ENCODE data around the gene NAE1.

NAE1 gene

DNA sequence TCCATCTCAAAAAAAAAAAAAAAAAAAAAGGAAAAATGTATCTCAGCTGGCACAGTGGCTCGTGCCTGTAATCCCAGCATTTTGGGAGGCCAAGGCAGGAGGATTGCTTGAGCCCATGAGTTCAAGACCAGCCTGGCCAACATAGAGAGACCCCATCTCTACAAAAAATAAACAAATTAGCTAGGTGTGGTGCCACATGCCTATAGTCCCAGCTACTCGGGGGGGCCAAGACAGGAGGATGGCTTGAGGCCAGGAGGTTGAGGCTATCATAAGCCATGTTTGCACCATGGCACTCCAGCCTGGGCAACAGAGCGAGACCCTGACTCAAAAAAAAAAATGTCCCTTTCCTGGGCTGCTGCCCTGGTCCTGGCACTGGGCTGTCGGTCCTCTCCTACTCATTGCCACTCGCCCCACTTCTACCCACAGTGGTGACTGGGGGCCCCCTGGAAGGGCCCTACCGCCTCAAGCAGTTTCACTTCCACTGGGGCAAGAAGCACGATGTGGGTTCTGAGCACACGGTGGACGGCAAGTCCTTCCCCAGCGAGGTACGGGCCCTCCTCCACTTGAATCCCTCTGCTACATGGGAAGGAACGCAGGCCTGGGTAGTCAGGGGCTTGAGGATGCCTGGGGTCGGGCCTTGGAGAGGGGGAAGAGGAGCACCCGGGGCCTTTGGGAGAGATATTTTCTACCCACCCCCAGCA lies 19.5 kb upstream of the NAE1 start:
- DNase-seq (ENCODE audit: low spot score), result no peak

DNA sequence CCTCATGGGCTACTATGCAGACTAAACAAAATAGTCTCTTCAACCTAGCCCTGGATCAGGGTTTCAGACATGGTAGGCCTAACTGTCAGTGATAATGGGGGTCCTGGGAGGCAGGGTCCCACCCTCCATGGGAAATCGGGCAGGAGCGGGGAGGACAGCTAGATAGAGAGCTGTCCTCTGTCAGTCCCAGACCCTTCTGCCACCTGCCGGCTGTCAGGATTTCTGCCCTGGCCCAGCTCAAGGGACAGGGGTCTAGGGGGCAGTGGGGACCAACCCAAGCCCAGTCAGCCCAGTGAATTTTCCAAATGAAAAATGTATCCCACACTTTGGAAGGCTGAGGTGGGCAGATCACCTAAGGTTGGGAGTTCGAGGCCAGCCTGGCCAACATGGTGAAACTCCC lies 18.8 kb upstream of the NAE1 start:
- no peak for DNase-seq (ENCODE audit: low spot score)

DNA sequence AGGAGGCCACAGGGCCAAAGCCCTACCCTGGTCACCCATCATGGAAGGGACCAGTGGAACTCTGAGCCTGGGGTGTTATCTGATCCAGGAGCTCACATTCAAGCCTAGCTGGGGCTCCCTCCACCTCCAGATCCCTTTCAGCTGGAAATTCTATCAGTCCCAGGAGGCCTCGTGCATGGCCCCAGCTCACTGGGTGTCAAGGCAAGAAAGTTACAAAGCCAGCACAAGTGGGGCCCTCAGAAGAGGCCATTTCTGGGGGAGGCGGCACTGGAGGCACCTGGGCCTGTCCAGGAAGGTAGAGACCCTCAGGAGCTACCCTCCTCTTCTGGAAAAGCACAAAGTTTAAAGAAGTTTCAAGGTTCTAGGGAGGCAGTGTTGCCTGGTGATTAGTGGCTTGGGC lies 18.2 kb upstream of the NAE1 start:
- DNase-seq (ENCODE audit: low spot score), result no peak

DNA sequence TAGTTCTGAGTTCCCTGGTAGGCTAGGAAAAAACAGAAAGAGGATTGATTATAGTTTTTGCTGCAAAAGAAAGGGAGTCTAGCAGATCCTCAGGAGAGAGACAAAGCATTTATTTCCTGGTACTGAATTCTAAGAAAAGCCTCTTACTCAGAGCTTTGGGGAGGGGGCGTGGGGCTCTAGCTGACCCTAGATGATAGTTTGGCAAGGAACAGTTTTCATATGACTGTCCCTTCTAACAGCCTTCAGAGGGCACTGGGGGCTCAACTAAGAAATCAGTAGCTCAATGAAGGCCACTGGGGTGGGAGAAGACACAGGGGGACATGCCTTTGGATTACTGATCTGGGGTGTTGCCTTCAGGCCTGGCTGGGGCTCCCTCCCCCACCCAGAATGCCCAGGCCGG lies 17.4 kb upstream of the NAE1 start:
- no peak for DNase-seq (ENCODE audit: low spot score)

DNA sequence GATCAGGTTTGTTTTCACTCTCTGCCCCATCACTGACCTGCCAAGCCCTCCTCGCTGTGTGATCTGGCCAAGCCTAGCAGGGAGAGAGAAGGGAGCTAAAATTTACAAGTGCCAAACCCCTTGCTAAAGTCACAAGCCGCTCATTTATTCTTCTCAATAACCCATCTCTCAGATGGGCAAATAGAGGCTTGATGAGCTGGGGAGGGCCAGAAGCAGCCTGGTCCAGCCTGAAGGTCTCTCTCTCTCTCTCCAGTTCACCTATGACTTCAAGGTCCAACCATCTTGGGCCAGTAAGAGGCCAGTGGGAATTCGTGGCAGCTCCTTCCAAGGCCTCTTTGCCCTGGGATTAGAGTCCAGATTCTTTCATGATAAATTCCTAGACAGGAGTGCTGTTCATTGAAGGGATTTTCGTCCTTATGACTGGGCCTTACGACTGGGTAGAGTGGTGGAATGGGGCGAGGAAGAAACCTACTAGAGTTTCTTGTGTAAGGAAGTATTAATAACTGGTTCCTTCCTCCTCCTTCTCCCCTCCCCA lies 16.8 kb upstream of the NAE1 start:
- no peak for DNase-seq (ENCODE audit: low spot score)

DNA sequence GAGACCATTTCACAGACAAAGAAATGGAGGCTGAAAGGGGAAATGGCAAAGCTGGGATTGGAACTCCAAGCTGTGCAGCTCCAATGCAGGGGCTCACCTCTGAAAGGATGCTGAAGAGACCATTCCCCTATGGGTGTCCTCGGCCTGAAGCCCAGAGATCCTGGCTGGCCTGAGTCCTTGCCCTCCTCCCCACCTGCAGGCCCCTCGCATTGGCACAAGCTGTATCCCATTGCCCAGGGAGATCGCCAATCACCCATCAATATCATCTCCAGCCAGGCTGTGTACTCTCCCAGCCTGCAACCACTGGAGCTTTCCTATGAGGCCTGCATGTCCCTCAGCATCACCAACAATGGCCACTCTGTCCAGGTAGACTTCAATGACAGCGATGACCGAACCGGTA lies 16.1 kb upstream of the NAE1 start:
- DNase-seq (ENCODE audit: low spot score), result no peak

DNA sequence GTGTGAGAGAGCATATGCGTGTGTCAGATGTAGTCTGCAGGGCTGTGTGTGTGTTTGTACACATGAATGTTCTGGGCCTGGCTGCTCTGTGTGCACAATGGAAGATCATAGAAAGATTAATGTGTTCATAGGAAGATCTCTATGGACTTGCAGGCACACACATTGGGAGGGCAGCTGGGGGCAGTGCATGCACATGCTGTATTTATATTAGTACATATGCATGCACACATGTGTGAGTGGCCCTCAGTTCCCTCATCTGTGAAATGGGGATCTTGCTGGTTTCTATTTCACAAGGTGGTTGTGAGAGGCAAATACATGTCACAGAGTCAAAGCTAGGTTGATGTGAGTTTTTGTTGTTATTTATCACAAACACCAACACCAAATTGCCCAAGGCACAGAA lies 15.5 kb upstream of the NAE1 start:
- DNase-seq (ENCODE audit: low spot score), result no peak

DNA sequence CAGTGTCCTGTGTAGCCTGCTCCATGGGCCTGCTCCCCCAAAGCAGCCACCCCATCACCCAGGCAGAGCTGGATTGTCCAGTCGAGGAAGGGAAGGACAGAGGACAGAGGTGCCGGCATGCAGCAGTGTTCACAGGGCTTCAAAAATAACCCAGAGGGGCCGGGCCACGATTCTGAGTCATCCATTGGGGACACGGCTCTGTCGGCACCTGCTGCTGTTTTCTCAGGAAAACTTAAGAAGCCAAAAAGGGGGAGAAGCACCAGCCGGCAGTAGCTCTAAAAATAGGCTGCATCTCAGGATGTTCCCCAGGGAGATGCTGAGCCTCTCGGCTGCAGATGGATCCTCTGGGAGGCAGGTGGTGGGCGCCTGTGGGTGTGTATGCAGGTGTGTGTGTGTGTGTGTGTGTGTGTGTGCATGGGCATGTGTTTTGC lies 15.0 kb upstream of the NAE1 start:
- DNase-seq (ENCODE audit: low spot score), result no peak

DNA sequence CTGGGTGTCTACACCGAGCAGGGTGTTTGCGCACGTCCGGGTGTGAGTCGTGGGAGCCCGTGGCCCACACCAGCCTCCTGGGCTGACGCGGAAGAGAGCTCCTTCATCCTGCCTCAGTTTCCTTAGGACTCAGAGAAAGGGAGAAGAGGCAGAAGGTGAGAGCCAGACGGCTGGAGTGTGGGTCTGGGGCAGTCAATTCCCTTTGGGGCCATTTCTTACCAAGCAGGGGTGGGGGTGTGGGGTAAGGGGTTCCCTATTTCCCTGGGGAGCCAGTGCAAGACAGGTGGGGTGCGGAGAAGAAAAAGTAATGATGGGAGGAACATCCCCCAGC lies 14.3 kb upstream of the NAE1 start:
- DNase-seq (ENCODE audit: low spot score), result no peak

DNA sequence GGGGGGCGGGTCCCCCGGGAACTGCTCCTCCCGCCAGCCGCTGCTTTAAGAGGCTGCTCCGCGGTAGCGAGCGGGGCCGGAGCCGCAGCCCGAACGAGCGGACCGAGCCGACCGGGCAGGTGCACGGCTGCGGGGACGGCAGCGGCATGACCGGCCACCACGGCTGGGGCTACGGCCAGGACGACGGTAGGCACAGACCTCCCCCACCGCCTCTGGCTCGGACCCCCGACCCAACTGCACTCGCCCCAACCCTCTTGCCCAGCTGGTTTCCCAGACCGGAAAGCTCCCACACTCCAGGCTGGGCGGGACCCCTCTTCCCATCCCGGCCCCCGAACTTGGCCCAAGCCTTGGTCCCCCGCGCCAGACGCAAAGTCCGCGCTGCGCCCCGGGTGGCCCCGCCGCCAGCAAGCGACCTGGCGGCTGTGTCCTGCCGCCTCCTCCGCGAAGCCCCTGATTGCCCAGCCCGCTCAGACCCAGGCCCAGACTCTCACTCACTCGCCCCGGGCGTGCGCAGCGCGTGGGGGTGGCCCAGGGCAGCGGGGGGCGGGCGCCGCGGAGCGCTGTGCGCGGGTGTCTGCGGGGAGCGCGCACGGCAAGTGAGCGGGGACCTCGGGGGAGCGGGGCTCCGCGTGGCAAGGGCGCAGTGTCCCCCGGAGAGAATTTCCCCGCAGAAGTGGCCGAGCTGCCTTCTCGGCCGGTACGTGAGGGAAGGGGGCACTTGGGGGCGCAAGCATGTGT lies 13.7 kb upstream of the NAE1 start, which contains the start of gene CA7:
Gene CA7, plus strand, starts transcription at position 73 of the 738 bp plus-strand sequence. Its CDS starts 74 bp downstream, at position 147.
- no peak for DNase-seq (ENCODE audit: low spot score)

DNA sequence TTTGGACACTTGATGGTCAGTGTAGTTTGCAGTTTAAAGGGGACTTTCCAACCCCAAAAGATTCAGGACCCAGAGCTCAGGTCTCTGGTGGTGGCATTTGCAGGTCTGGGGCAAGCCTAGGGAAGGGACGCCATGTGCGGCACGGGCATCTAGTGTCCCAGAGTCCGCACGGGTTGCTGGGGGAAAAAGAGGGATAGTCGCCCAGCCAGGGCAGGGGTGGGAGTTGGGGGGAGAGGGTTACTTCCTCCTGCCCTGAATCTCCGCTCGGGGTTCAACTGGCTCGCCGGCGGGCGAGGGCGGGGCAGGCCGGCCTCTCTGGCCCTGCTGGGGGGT lies 13.2 kb upstream of the NAE1 start:
- no peak for DNase-seq (ENCODE audit: low spot score)

DNA sequence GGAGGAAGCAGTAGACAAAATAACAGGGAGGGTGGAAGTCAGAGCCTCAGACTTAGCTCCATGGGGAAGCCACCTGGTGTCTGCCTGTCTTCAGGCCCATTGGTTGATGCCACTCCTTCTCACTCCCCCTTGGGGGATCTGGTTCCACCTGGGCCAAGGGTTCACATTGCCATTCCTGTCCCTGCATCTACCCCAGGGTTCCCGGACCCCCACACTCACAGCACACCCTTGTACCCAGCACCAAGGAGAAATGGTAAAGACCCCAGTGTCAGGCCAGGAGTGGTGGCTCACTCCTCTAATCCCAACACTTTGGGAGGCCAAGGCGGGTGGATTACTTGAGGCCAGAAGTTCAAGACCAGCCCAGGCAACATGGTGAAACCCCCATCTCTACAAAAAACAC lies 12.4 kb upstream of the NAE1 start:
- no peak for DNase-seq (ENCODE audit: low spot score)

DNA sequence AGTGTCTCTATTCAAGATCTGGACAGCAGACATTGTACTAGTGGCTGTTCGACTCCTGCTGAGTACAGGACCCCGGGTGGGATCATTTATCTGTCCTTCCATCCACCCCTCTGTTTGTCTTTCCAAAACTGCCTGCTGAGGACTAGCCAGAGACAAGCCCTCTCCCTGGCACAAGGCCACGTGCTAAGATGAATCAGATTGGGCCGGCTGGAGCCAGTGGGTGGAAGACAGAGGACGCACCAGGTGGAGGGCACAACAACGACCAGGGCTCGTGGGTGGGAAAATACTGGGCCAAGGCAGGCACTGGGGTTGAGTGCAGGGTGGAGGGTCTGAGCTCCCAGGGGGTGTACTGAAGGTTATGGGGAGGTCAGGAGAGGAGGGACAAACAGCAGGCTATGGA lies 12.0 kb upstream of the NAE1 start:
- no peak for DNase-seq (ENCODE audit: low spot score)

DNA sequence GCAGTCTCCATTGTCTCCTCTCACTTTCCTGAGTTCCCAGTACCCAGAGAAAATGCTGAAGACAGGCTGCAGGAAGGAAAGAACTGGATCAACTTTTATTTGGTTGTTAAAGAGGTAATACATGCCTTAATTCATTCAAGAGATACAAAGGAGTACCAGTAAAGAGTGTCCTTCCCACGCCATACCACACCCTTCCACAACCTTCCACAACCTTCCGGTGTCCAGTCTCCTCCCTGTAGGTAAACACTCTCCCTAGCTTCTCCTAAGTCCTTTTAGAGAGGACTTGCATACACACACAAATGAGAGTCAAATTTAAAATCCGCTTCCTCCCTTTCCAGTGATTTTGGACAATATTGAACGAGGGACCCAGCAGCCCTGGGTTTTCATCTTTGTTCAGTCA lies 10.6 kb upstream of the NAE1 start:
- no peak for DNase-seq (ENCODE audit: low spot score)

DNA sequence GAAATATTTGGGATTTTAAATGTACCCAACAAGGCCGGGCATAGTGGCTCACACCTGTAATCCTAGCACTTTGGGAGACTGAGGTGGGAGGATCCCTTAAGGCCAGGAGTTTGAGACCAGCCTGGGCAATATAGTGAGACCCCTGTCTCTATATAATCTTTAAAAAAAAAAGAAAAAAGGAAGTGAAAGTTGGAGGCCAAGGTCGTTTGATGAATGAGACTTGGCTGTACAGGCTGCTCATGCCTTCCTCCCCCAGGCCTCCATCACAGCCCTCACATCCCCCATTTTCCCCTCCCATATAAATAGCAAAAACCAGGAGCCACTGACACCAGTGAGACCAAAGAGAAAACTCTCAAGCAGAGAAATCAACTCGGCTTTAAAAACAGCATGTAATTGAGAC lies 10.1 kb upstream of the NAE1 start:
- no peak for DNase-seq (ENCODE audit: low spot score)

DNA sequence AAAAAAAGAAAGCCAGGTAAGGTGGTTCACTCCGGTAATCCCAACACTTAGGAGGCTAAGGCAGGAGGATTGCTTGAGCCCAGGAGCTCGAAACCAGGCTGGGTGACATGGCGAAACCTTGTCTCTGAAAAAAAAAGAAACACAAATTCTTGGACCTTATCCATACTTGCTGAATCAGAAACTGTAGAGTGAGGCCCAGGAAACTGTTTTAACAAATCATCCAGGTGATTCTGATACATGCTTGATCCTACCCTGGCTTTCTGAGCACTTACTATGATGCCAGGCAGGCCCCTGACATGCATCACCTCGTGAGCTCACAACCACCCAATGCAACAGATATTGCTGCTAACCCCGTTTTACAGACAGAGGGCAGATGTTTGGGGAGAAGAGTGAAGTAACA lies 4.0 kb upstream of the NAE1 start:
- DNase-seq (ENCODE audit: low spot score), result no peak

DNA sequence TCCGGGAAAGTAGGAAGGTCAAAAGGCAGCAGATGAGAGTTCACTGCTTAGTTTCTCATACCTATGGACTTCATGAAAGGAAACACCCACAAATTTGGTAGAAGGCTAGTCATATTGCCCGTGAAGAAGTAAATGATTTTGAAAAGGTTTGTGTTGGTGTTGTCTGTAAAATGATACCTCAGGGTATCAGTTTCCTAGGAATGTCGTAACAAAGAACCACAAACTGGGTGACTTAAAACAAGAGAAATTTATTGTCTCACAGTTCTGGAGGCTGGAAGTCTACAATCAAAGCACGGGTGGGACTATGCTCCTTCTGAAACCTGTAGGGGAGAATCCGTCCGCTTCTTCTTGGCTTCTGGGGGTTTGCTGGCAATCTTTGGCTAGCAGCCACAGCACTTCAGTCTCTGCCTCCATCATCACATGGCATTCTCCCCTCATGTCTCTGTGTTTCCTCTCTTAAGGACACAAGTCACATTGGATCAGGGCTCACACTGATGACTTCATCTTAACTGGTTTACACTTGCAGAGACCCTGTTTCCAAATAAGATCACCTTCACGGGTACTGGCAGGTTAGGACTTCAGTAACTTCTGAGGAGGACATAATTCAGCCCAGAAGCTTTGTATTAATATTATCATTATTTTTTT lies 2.0 kb upstream of the NAE1 start:
- no peak for DNase-seq (ENCODE audit: low spot score)

DNA sequence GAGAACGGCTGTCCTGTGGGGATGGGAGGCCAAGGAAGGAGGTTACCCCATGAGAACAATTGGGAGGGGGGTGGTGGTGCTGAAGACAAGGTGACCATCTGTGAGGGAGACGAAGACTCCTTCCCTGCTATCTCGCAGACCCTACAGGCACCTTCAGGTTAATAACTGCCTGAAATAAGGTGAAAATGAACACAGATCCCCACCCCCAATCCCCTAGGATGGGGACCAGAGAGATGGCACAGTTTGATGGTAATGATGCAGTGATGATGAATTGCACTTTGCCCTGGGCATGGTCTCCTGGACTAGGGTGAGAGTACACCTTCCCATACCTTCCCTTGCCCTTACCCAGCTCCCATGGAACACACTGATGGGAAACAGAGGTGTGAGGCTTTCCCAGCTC lies 1.4 kb upstream of the NAE1 start:
- DNase-seq (ENCODE audit: low spot score), result no peak

DNA sequence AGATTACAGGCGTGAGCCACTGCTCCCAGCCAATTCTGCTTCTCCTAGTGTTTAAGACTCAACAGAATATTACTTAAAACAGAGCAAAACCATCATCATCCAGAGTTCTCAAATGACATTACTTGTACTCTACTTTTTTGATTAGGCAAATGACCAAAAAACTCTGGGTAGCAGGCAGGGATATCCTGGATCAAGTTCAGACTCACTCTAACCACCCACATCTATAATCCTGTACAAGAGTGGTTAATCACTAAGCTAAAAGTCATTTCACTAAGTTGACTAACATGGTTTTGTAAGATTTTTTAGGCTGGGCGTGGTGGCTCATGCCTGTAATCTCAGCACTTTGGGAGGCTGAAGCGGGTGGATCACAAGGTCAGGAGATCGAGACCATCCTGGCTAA lies 6.8 kb downstream of the NAE1 start:
- no peak for DNase-seq (ENCODE audit: low spot score)

DNA sequence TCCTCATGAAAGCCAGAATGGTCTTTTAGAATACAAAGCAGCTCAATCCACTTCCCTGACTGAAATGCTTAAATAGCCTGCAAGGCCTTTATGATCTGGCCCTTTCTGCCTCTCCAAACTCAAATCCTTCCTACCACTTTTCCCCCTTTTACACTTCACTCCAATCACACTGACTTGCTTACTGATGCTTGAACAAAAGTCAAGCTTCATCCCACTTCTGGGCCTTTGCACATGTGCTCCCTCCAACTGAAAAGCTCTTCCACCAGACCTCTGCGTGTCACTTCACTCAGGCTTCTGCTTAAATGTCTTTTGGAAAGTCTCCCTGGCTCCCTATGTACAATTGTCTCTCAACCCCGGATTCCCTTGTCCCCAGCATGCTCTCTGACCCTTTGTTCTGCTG lies 16.0 kb downstream of the NAE1 start:
- DNase-seq (ENCODE audit: low spot score), result no peak

DNA sequence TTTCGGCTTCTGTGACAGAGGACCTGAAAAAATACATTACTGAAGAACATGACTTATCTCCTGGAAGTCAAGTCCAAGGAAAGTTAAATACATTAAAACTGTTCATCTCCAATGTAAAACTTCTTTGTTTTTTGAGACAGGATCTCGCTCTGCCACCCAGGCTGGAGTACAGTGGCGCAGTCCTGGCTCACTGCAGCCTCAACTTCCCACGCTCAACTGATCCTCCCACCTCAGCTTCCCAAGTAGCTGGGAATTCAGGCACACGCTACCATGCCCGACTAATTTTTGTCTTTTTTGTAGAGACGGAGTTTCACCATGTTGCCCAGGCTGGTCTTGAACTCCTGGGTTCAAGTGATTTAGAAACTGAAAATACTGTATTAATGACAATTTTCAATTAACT lies 19.7 kb downstream of the NAE1 start:
- DNase-seq (ENCODE audit: low spot score), result no peak

DNA sequence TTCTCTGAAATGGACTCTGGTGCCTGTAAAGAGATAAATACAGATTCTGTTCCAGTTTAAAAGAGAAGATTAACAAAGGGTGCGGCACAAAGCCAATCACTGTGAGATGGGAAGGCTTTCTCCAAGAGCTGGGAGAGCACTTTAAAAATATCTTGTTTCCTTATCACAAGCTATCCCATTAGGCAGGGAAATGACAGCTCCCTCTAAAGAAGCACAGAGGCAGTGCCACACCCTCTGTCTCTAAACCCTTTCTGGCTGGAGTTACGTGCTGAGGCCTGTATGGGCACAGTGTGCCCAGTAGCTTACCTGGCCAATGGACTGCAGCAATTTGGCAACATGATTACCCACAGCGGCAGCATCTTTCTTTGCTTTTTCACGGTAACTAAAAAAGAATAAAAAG lies 20.4 kb downstream of the NAE1 start:
- no peak for DNase-seq (ENCODE audit: low spot score)

DNA sequence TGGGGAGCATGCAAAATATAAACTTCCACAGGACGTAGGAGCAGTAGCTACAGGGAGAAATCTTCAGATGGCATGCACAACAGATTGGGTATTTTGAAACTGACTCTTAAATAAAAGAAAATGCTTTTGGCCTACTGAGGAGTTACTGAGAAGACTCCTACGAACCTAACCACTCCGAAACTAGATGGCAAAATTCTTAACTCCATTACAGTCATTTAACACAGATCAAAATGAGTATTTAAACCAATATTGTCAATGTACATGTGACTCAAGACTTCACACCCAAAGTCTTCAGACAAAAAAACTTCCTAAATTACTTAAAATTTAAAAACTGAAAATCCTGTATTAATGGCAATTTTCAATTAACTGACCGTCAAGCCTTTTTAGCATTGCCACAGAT lies 21.0 kb downstream of the NAE1 start:
- no peak for DNase-seq (ENCODE audit: low spot score)

DNA sequence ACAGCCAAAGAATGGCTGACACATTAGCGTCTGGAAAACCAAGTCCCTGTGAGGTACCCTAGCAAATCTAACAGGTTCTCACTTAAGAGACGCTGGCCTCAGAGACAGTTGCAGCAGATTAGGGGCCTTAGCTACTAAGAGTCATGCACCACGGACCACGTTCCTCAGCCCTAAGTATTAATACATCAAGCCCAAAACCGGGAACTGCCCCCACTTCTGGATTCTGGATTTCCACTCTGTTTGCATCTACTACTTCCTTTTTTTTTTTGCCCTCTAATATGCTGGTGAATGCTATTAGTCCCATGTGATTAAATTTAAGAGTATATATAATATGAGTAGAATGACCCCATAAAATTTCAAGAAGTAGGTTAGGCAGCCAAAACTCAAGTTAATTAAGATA lies 28.6 kb downstream of the NAE1 start:
- no peak for DNase-seq (ENCODE audit: low spot score)

Measured in HuH-7.5 (cell line).